Stimulated activated CD8-positive, alpha-beta memory T cell treated with anti-CD3 and anti-CD28 coated beads, Interleukin-15, amount 100 ng/mL, for 1 hour (primary cell): ENCODE measurements around the gene GPR61.

ENCODE experiments used
- DNase-seq: peaks from one replicate; pipeline ENCODE4 v3.0.0-alpha.2; 2020; ENCODE audit warnings: low read depth

Gene GPR61

DNA sequence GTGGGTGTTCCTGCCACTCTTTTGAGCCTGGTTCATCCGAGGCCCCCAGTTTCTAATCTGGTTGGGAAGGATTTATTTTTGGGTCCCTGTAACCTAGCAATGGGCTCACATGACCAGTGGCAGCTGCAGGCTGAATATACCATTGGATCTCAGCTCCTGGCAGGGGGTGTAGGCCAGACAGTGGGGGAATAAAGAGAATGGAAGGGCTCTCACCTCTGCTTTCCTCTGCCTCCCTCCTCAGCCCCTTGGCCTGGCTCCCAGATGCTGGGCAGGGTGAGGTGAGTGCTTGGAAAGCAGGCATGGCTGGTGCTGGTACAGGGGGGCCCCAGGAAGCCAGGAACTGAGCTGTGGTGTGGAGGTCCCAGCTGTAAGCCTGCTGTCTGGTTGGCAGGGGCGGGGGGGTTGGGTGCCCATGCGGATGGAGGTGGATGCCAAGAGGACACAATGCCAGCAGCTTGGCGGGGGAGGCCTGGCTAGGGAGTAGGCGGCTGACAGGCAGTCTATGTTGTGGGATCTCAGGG lies 3.6 kb upstream of the GPR61 start:
- no peak for DNase-seq

DNA sequence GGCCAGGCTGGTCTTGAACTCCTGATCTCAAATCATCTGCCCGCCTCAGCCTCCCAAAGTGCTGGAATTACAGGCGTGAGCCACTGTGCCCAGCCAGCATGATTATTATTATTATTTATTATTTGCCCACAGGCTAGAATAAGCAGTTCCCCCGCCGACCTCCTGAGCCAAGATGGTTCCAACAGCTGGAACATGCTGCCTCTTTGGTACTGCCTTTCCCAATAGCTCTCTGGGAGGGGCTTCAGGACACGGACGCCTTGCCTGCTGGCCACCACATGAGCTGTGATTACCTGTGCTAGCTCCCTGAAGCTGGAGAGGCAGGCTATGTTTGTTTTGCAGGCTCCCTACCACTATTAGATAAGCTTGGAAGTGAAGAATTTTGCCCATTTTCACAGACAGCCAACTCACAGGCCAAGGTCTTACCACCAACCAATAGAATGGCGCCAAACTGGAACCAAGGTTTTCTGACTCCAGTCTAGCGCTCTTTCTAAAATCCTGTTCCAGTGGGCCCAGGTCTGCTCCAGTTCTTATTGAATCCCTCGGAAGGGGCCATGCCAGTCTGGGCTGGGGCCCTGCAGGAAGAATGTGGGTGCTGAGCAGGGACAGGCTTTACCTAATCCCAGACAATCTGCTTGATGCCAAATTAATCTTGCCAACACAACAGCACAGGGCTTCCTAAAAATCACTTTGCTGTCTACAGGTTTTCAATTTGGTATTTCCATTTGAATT lies 2.1 kb upstream of the GPR61 start:
- DNase-seq: no peak

DNA sequence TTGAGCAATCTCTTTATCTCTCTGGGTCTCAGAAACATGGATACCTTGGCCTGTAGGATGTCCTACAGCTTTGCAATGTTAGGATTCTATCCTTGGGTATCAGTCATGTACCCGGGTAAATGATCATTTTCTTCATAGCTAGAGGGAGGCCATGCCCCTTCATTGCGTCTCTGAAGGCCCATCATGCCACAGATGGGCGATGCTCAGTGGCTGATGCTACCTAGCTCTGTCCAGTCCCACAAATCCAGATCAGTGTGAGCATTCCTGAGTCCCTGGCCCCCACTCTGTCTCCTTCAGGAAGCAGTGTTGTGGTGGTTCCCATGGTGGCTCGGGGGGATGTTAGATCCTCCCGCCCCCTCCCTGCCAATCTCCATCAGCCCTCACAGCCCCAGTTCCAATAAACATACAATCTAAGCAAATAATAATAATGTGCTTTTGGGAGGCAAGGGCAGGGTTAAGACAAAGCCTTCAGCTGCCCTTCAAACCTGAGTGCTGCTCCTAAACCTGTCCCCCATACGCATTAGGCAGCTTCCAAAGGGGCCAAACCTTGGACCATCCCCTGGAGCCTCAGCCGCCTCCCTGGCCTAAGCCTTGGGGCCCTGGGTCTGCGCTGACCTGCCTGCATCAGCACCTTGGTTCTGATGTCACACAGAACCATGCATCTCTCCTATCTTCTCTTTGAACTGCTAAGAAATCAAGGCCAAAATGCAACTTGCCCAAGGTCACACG lies 681 bp upstream of the GPR61 start:
- no peak for DNase-seq

- no peak for DNase-seq
Observed at GRCh38 chr1:109541102-109541501, 1.4 kb downstream of the GPR61 start.

GRCh38 chr1:109542657-109543056 lies 3.0 kb downstream of the GPR61 start:
- DNase-seq: no peak

GRCh38 chr1:109543283-109543987 lies 3.8 kb downstream of the GPR61 start:
- DNase-seq: no peak

- no peak for DNase-seq
Observed at GRCh38 chr1:109543988-109544735, 4.5 kb downstream of the GPR61 start.

DNA sequence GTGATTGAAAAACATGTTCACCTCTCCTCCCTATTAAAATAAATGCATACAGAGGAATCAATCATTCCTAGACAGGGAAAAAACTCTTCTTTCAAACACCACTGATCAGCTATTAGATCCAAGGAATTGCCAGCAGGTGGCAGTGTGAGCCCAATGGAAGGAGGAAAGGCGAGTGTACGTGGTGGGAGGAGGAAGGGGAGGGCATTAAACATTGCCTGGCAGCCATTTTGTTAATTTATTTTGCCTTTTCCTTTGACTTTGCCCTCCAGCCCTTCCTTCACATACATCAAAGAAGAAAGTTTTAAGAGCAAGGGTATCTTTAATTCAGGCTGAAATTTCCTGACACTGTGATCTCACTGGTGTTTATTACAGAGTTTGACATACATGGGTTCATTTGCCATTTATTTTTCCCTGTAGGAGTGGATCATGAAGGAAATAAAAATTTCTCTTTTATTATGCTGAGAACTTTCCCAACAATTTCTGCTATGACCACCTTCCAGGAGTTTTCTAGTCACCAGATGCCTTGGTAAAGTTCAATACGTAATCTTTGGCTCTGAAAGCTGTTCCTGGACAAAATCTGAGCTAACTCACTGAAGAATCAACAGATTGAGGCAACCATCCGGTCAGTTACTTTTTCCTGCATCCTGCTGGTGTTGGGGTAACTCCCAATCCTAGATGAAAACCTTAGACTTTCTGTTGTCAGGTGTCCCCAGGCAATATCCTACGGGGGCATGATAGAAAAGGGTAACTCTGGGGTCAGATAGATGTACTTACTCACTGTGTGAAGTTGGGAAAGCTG lies 6.8 kb downstream of the GPR61 start:
- peak; percentile 90 for DNase-seq

GRCh38 chr1:109547463-109548320 lies 8.0 kb downstream of the GPR61 start:
- no peak for DNase-seq

GRCh38 chr1:109548321-109549267 lies 8.9 kb downstream of the GPR61 start, which contains the start of gene GNAI3:
Gene GNAI3, plus strand, starts transcription at chr1:109548615. Its CDS starts 106 bp downstream, at chr1:109548721.
- peak; percentile 93 for DNase-seq

DNA sequence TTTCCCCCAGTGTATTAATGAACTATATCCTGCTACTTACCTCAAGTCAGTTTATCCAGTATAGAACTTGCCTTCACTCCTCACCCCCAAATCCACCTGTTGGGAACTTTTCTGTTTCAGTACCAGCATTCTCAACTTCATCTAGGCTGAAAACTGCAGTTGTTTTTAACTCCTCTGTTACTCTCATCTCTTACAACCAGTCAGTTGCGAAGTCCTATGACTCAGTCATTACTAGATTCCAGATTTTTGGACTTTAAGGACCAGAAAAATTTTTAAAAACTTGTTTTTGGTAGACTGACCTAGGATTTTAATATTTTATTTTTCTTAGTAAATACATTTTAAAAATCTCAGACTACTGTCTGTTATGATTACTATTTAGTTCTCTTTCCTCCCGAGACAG lies 16.9 kb downstream of the GPR61 start:
- no peak for DNase-seq

DNA sequence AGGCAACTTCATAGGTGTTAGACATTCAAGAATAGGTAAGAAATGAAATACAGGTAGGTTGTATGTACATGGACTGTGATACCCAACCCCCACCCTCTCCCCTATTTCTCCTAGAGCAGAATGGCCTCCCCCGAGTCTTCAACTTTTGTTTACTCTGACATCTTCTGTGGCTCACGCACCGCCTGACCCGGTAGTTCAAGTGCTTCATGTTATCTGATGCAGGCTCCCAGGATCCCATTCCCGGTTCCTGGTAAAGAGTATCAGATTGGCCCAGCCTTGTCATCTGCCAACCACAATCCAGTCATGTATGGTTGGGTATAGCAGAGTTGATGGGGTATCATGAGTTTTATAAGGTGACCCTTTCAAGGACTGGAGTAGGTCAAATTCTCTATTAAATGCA lies 17.8 kb downstream of the GPR61 start:
- DNase-seq: no peak

- DNase-seq: no peak
Observed at GRCh38 chr1:109559995-109560394, 20.3 kb downstream of the GPR61 start.

DNA sequence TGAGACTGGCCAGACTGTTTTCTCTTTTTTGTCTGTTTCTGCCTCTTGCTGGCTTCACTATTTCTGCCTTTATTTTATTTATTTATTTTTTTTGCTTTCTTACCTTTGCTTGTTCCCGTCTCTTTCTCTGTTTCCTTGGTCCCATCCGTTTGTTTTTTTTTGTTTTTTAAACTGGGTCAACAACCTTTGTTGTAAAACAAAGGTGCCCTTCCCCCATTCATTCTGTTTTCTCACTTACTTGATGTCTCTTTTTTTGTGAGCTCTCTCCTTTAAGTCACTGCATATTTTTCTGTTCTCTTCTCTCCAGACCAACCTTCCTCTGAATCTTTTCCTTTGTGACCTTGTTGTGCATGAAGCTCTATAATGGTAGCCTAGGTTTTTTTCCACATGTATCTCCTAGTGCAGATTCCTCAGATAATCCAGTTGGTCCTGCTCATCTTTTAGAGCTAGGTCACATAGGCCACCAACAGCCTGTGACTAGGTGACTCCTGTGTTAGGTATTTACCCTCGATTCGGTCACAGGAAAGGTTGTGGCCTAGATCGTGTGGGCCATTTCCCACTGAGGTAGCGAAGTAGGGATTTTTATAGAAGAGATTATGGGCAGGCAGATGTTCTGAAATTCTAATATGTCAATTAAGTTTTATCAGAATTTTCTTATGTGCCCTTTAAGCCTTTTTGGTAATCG lies 24.7 kb downstream of the GPR61 start:
- no peak for DNase-seq

DNA sequence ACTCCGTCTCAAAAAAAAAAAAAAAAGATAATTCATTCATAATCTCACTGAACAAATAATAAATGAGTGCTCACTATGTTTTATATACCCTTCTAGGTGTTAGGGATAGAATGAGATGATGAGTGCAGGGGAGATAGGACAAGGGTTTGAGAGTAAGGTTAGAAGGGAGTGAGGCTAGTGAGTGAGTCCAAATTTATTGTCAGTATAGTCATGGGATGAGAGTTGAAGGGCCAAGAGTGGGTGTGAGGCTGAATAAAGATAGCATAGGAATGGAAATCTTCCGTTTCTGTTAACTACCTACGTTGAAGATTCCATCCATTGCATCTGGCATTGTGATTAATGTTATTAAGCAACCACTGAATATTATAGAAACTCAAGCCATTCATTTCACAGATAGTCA lies 25.6 kb downstream of the GPR61 start:
- DNase-seq: no peak

DNA sequence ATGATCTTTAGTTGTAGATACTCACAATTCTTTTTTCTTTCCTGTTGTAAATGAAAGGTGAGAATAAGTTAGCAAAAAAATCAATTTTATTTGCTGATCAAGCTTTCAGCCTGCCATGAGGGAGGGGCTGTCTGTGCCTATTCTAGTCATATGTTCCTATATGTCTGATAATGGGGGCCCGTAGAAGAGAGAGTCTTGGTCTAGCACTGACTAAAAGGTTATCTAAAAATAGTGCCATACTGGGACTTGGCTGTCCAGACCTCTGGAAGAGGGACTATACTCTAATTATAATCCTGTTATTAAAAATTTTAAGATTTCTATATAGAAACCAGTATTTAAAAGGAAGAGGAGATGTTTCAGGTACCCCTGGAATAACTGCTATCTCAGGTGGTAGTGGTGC lies 27.3 kb downstream of the GPR61 start:
- DNase-seq: no peak

DNA sequence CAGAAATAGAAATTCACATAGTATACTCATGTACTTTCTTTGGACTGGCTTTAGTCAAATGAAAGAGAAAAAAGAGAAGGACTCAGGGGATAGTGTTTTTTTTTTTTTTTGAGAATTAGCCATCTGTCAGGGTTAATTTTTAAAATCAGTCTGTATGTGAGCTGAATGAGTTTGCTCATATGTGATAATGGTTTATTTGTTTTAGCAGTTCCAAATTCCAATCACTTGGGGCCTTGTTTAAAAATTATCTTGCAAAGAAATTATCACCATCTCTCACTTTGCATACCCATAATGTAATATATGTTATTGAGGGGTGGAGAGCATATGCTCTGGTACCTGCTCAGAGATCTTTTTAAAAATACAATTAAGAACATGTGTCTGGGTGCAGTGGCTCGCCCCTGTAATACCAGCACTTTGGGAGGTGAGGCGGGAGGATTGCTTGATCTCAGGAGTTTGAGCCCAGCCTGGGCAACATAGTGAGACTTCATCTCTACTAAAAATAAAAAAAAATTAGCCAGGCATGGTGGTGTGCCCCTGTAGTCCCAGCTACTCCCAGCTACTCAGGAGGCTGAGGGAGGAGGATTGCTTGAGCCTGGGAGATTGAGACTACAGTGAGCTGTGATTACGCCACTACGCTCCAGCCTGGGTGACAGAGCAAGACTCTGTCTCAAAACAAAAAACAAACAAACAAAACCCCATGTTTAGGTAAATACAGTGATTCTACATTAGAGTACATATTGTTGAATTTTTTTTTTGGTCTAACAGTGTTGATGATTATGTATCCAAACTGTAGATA lies 28.4 kb downstream of the GPR61 start:
- DNase-seq: no peak

DNA sequence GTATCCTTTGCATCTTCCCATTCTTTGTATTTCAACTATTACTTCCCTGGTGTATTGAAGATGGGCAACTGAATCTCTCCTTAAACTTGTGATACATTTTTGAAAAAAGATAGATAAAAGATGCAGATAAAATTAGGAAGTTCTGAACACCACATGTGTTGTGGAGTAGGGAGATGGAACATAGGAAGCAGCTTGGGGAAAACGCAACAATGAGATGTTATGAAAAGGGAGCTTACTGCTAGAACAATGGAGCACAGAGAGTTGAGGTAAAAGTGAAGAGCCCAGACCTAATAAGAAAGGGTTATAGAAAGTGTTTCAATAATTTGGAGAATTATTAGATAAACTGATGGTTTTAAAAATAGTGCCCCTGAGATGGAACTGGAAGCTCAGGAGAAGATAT lies 29.7 kb downstream of the GPR61 start:
- no peak for DNase-seq
